ENCODE results near the gene SMIM38.

SMIM38 gene

DNA sequence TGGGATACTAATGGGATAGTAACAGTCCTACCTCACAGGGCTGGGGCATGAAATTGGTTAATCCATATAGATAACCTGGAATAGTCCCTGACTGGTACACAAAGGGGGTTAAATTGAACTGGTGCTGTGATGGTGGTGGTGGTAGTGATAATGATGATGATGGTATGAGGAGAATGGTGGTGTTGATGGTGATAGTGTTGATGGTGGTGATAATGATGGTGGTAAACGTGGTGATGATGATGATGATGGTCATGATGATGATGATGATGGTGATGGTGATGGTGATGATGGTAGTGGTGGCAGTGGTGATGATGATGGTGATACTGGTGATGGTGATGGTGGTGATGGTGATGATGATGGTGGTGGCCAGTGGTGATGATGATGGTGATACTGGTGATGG lies 38.7 kb downstream of the SMIM38 start:
- Mint-ChIP-seq H3K27ac (no peak overlapping the region), H3K27me3 (peaks cover 5 to 23% of the 10 kb centered on the region in 2 donors), H3K9me3 (peaks cover 7 to 15% of the 10 kb centered on the region in 2 donors), H3K4me1 (ENCODE audit: low read depth in 2 of 2) (no peaks in the 10 kb centered on the region), H3K4me3 (no peak overlapping the region), H3K36me3 (ENCODE audit: insufficient read depth) (no peaks in the 10 kb centered on the region)
- ATAC-seq (replicated peaks) (no peak), DNase-seq (no peak)

DNA sequence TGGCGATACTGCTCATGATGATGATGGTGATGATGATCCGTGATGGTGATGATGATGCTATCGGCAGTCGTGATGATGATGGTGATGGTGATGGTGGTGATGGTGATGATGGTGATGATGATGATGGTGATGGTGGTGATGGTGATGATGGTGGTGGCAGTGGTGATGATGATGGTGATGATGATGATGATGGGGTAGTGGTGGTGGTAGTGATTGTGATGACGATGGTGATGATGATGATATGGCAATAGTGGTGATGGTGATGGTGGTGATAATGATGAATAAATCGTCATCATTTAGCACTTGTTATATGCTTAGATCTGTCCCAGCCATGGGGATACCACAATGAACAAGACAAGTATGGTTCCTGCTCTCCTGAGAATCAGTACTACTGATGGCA lies 39.2 kb downstream of the SMIM38 start:
- Mint-ChIP-seq H3K27ac (no peak overlapping the region), H3K27me3 (peaks cover 5 to 26% of the 10 kb centered on the region in 2 donors), H3K4me3 (no peak overlapping the region), H3K9me3 (peaks cover 7 to 13% of the 10 kb centered on the region in 2 donors), H3K36me3 (ENCODE audit: insufficient read depth) (no peaks in the 10 kb centered on the region), H3K4me1 (ENCODE audit: low read depth in 2 of 2) (no peaks in the 10 kb centered on the region)
- ATAC-seq (replicated peaks), result no peak
- DNase-seq, result no peak

DNA sequence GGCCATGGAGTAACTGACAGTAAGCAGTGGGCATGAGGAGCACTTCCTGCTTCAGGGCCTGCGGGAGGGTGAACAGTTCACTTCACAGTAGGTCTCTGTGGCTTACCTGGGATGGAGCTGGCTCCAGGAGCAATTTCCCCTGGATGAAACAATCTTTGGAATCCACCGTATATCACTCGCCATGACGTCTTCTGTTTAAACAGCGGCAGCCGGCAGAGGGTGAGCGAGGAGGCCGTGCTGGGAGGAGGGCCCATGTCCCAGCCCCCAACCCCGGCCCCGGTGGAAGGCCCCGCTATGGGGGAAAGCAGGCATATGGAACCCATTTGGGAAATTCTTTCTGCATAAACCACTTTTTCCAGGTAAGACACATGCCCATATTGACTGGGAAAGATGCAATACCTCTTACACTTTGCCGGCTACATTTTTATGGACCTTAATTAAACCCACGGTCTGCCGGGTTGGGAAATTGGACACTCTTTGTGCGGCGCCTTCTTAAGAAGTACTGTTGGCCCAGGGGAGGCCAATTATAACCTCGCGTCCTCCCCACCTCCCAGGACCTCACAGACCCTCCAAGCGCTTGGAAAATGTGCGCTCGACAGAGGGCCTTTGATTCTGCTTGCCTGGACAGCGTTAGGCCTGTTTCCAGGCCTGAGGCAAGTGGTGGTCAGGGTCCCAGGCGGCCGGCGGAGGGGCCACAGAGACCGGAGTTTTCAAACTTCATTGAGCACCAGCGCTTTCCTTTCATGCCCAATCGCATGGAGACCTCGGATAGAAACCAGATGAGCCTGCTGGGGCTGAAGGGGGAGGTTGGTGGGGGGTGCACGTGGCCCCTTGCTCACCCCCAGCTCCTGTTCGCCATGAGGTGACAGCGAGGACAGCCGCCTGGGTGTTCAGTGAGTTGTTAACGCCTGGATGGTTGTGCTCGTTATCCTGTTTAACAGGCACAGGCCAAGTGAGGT lies 40.4 kb downstream of the SMIM38 start:
- ATAC-seq (replicated peaks) (no peak), DNase-seq (no peak)
- Mint-ChIP-seq H3K36me3 (ENCODE audit: insufficient read depth) (no peaks in the 10 kb centered on the region), H3K4me3 (no peak overlapping the region), H3K4me1 (ENCODE audit: low read depth in 2 of 2) (no peaks in the 10 kb centered on the region), H3K9me3 (peaks cover 7 to 13% of the 10 kb centered on the region in 2 donors), H3K27ac (no peak overlapping the region), H3K27me3 (peaks cover 5 to 27% of the 10 kb centered on the region in 2 donors)

DNA sequence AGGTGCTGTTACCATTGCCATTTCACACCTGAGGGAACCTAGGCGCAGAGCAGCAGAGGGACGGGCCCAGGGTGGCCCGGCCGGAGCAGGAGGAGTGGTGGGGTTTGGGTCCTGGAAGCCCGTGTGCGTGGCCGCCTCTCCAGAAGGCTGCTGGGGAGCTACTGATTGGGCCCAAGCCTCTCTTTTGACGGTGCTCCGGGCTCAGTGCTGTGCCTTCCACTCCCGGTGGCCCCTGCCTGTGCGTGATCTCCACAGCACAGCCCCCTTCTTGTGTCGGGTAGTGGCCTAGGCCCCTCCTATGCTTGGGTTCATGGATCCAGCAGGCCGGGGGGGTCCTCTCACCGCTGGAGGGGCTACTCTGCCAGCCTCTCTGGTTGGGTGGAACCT lies 41.0 kb downstream of the SMIM38 start:
- no peak for ATAC-seq (replicated peaks)
- Mint-ChIP-seq H3K36me3 (ENCODE audit: insufficient read depth) (no peaks in the 10 kb centered on the region), H3K4me1 (ENCODE audit: low read depth in 2 of 2) (no peaks in the 10 kb centered on the region), H3K4me3 (no peak overlapping the region), H3K9me3 (peaks cover 7 to 13% of the 10 kb centered on the region in 2 donors), H3K27ac (no peak overlapping the region), H3K27me3 (peaks cover 5 to 28% of the 10 kb centered on the region in 2 donors)
- DNase-seq, result no peak

DNA sequence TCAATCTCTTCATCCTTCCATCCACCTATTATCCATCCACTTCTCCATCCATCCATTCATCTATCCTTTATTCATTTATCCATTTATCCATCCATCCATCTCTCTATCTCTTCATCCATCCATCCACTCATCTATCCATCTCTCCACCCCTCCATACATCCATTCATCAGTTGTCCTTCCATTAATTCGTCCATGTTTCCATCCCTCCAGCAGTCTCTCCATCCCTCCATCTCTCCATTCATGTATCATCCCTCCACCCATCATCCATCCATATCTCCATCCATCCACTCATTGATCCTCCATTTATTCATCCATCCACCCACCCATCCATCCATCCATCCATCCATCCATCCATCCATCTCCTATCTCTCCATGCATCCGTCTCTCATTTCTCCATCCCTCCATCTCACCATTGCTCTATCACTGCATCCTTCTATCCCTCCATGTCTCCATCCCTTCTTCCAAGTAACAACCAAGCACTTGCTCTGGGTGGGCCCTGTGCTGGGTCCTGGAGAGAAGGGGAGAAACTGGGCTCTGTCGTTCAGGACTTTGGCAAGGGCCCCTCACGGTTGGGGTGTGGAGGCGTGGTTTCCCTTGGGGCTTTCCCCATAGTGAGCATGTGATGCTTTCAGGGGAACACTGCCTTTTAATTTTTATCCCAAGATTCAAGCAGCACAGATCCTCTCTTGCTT lies 43.3 kb downstream of the SMIM38 start:
- H3K36me3 Mint-ChIP-seq (ENCODE audit: insufficient read depth), result no peaks in the 10 kb centered on the region
- peaks cover 7 to 13% of the 10 kb centered on the region in 2 donors for H3K9me3 Mint-ChIP-seq
- DNase-seq (no peak), ATAC-seq (replicated peaks) (no peak)
- H3K4me3 Mint-ChIP-seq, result no peak overlapping the region
- peaks cover 0 to 23% of the 10 kb centered on the region in 2 donors for H3K27me3 Mint-ChIP-seq
- H3K4me1 Mint-ChIP-seq (ENCODE audit: low read depth in 2 of 2), result no peaks in the 10 kb centered on the region
- H3K27ac Mint-ChIP-seq, result no peak overlapping the region

DNA sequence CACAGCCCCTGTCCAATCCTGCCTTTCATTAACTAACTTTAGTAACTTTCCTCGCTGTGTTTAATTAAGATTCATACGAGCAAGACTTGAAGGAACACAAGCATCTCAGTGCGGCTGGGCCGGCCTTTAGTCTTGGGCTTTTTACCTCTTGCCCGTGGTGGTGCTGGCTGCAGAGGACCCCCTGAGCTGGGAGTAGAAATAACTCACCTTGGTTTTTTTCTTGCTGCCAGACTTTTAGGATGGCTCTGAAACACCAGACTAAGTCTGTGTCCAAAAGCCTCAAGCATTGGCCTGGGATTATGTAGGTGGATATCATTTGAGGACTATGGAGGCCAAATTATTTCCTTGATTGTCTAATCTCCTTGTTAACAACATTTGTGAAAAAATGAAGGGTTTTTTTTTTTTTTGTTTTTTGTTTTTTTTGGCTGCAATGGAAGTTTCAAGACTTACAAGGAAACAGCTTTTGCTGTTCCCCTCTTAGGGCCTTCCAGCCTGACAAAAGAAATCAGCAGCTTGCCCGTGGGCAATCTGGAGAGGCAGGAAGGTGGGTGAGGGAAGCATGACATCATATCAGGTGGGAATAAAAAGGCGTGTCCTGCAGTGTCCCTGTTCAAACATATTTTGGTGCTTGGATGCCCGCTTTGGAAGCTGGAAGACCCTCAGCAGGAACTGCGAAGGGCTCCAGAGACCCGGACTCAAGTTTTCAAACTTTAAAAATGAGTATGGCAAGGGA lies 44.0 kb downstream of the SMIM38 start:
- Mint-ChIP-seq H3K9me3 (peaks cover 2 to 5% of the 10 kb centered on the region in 2 donors), H3K27ac (no peak overlapping the region), H3K4me3 (no peak overlapping the region), H3K27me3 (peaks cover 0 to 23% of the 10 kb centered on the region in 2 donors), H3K36me3 (ENCODE audit: insufficient read depth) (no peaks in the 10 kb centered on the region), H3K4me1 (ENCODE audit: low read depth in 2 of 2) (no peaks in the 10 kb centered on the region)
- no peak for DNase-seq
- no peak for ATAC-seq (replicated peaks)

DNA sequence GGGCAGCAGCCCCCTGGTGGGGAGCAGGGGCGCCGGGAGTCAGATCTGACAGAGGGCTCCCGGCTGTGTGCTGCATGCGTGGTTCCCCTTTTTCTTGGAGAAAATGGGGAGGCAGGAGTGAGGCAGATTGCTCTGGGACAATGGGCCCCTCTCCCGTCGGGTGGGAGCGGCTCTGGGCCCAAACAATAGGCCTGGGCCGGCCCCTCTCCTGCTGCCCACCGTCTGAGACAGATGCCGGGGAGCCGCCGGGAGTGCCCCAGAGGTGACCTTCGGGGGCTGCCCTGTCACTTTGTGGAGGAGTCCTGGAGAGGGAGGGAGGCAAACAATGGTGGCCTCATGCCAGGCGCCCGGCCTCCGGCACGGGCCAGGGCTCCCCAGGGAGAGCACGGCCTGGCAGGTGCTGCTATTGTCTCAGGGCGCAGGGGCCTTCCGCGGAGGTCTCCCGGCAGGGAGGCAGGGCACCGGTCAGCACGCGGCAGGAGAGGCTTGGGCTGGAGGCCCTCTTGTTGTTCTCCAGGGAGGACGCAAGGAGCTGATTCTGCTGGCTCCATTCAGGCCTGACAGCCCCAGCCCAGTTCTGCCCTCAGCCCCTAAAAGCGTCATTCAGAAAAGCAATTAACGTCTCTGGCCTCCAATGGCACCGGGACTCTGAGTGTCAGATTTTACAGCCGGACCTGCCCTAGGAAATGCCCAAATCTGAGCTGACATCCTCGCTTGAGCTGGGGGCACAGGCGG lies 44.8 kb downstream of the SMIM38 start:
- Mint-ChIP-seq H3K4me1 (ENCODE audit: low read depth in 2 of 2) (no peaks in the 10 kb centered on the region), H3K27ac (no peak overlapping the region), H3K27me3 (peaks cover 0 to 23% of the 10 kb centered on the region in 2 donors), H3K36me3 (ENCODE audit: insufficient read depth) (no peaks in the 10 kb centered on the region), H3K9me3 (no peaks in the 10 kb centered on the region), H3K4me3 (no peak overlapping the region)
- ATAC-seq (replicated peaks) (no peak), DNase-seq (no peak)

DNA sequence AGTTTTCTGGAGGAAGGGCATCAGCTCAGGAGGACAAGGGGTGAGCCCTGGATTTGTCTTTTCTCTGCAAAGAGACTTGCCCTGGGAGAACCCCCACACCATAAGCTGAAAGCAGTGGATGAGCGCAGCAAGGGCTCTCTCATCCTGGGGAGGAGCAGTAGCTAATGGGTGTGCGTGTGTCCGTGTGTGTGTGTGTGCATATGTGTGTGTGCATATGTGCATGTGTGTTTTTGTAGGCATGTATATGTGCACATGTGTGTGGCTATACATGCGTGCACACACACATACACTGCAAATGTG lies 45.3 kb downstream of the SMIM38 start:
- ATAC-seq (replicated peaks), result no peak
- H3K9me3 Mint-ChIP-seq, result no peaks in the 10 kb centered on the region
- DNase-seq, result no peak
- H3K27ac Mint-ChIP-seq, result no peak overlapping the region
- H3K36me3 Mint-ChIP-seq (ENCODE audit: insufficient read depth), result no peaks in the 10 kb centered on the region
- peaks cover 0 to 23% of the 10 kb centered on the region in 2 donors for H3K27me3 Mint-ChIP-seq
- H3K4me3 Mint-ChIP-seq, result no peak overlapping the region
- H3K4me1 Mint-ChIP-seq (ENCODE audit: low read depth in 2 of 2), result no peaks in the 10 kb centered on the region

DNA sequence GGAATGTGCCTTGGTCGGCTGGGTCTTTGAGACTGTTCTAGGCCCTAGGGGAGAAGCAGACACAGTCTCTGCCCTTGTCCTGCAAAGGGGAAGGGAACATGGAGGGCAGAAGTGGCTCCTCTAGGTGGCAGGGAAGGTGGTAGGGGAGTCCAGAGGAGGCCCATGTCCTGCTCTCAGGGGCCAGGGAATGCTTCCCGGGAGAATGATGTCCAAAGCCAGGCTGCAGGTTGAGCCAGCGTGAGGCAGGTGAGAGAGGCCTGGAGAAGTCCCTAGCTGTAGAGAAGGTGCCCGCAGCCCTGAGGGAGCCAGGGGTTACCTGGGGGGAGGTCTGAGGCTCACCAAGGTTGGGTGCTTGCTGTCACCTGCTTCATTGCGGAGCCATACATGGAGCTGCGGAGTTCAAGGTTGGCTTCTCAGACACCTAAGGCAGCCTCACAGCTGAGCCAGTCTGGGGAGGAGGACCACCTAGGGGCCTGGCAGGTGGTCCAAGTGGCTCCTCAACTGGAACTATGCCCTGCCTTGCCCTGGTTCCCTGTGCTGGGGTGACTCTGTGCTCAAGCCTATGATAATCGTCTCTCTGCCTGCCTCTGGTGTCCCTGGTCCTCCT lies 46.1 kb downstream of the SMIM38 start:
- peaks cover 0 to 23% of the 10 kb centered on the region in 2 donors for H3K27me3 Mint-ChIP-seq
- no peaks in the 10 kb centered on the region for H3K4me1 Mint-ChIP-seq (ENCODE audit: low read depth in 2 of 2)
- ATAC-seq (replicated peaks), result no peak
- no peak for DNase-seq
- H3K36me3 Mint-ChIP-seq (ENCODE audit: insufficient read depth), result no peaks in the 10 kb centered on the region
- no peaks in the 10 kb centered on the region for H3K9me3 Mint-ChIP-seq
- no peak overlapping the region for H3K4me3 Mint-ChIP-seq
- H3K27ac Mint-ChIP-seq, result no peak overlapping the region

DNA sequence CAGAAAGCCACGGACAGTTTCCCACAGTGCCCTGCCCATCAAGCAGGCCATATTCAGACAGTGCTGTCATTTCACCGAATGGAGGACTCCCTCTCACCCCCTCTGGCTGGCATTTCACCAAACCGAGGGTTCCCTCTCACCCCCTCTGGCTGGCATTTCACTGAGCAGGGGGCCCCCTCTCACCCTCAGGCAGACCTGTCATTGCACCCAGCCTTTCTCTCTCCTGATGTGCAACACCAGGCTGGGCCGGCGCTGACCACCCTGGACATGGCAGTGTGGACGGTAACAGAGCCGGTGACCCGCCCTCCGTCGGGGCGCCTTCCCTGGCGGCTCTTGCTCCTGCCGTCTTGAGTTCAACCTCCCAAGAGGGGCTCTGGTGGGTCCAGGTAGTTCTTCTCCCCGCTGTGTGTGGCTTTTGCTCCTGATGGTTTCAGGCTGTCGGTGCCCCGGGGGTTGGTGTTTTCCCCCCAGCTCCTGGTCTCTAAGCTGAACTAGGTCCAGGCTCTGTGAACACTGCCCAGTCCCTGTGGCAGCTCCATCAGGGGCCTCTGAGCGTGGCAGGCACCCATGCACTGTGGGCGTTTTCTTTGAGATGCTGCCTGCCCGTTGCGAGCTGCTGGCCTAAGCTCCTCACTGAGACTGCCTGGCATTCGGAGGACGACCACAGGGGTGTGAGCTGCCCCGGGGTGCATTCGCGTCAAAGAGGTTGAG lies 46.9 kb downstream of the SMIM38 start:
- Mint-ChIP-seq H3K36me3 (ENCODE audit: insufficient read depth) (no peaks in the 10 kb centered on the region), H3K27ac (no peak overlapping the region), H3K9me3 (no peaks in the 10 kb centered on the region), H3K4me3 (no peak overlapping the region), H3K27me3 (peaks cover 0 to 23% of the 10 kb centered on the region in 2 donors), H3K4me1 (ENCODE audit: low read depth in 2 of 2) (no peaks in the 10 kb centered on the region)
- DNase-seq, result no peak
- ATAC-seq (replicated peaks), result no peak

DNA sequence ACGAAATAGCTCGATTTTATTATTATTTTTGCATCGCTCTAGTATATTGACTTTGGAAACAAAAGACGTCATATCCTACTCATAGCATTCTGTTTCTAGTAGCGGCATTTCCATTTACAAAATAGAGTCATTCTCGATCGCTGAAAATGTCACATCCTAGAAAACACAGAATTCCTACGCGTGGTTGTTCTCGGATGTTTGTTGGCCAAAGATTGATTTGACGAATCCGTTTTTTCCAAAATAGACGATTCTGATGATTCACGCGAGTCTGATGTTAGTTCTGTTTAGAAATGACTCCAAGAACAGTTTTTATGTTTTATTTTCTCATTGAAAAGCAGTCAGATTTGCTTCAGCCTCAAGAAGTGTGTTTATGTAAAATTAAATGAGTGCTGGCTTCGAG lies 47.6 kb downstream of the SMIM38 start:
- no peaks in the 10 kb centered on the region for H3K4me1 Mint-ChIP-seq (ENCODE audit: low read depth in 2 of 2)

DNA sequence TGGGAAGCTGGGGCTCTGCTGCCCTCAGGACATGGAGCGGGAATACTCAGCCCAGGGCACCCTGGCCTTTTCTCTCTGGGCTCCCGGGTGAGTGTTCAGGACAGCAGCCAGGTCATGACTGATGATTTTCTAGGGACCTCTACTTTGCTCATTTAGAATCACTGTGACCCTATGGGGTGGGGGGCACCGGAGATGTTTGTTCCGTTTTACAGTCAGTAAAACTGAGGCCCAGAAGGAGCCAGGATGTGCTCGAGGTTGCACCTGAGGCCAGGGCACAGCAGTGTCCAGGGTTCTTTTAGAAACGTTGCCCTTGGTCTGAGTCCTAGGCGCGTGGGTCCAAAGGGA lies 48.1 kb downstream of the SMIM38 start:
- Mint-ChIP-seq H3K4me1 (ENCODE audit: low read depth in 2 of 2) (no peaks in the 10 kb centered on the region), H3K27ac (no peak overlapping the region), H3K27me3 (peaks cover 0 to 23% of the 10 kb centered on the region in 2 donors), H3K4me3 (no peak overlapping the region), H3K9me3 (no peaks in the 10 kb centered on the region), H3K36me3 (ENCODE audit: insufficient read depth) (no peaks in the 10 kb centered on the region)
- DNase-seq, result no peak
- ATAC-seq (replicated peaks), result no peak

More for the DNA sequence above, 47.6 kb downstream of the SMIM38 start:
- Mint-ChIP-seq H3K27me3 (peaks cover 0 to 23% of the 10 kb centered on the region in 2 donors), H3K27ac (no peak overlapping the region), H3K9me3 (no peaks in the 10 kb centered on the region), H3K4me3 (no peak overlapping the region), H3K36me3 (ENCODE audit: insufficient read depth) (no peaks in the 10 kb centered on the region)
- ATAC-seq (replicated peaks) (no peak), DNase-seq (no peak)

Data from effector memory CD8-positive, alpha-beta T cell (primary cell).